Activated CD4-positive, alpha-beta T cell treated with anti-CD3 and anti-CD28 coated beads for 4 hours (primary cell): ENCODE measurements around the gene TMIE.

ENCODE experiments used
- DNase-seq, 2 donors: peaks; one replicate each; pipeline ENCODE4 v3.0.0-alpha.2; 2020

Gene TMIE

DNA sequence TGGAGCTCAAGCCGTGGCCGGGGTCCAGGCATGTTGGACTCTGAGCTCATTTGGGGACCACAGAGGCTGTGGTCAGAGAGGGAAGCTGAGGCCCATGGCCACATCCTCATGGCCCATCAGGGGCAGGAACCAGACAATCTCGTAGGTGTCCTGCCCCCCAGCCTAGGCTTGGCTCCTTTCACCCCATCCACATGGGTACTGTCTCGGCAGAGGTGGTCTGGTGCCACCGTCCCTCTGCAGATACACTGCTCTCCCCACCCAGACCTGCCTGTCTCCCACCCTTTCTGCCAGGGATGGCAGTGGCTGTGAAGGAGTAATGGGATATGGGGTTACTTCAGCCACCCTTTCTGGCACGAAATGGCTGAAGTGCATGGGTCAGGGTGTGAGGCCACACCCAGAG, 8.5 kb downstream of the TMIE start:
- no peak for DNase-seq

DNA sequence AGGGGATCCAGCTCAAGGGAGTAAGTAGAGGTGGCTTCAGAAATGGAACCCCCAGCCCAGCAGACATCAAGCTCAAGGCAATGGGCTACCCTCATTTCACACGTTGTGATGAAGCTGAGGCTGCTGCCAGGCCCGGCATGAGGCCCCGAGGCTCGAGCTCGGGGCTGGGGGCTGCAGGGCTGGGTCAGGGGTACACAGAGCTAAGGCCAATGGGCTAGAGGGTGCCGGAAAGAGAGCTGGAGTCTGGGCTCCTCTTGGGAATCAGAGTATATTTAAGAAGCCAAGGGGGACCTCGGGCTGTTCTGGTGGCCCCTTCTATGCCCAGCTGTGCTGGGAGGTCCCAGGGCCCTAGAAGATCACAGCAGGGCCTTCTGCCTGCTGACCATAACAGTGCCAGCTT, 9.0 kb downstream of the TMIE start:
- no peak for DNase-seq

DNA sequence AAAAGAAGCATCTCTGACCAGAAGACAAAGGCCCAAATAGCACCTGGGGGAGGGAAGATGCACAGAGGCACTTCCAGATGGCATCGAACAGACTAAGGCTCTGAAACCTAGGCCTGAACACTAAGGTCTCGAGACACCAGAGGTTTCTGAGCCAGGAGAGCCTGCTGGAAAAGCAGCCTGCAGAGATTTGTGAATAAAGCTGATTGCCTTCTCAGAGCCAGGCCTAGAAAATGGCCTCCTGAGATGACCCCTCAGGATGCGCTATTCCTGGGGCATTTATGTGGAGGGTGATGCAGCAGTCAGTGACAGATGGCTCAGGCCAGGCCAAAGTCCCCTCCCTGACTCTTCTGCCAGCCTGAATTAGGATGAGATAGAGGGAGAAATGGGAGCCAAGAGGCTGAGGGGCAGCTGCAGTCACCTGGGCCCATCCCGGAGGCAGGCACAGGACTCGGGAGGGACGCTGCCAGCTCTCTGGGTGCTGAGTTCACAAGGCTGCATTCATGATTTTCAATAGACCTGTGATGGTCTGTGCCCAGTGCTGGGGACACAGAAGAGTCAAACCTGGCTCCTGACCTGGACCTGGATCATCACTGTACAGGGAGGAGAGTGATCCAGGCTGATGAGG, 9.6 kb downstream of the TMIE start:
- no peak for DNase-seq

DNA sequence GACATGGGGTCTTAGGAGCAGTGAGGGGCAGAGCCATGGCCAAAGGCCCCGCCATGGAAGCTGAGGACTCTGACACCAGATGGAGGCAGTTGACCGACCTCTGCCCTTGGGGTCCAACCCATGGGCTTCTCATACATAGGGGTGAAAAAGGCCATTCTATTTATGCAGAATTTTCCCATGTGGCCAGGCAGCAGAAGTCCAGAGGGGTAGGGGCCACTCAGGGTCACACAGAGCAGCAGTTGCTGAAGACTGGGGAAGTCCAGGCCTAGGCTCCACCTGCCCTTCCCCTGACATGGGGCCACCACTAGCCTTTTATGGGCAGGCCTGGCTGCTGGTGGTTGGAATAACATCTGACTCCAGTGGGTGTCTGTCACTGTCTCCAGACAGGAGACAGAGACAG, 10.1 kb downstream of the TMIE start:
- no peak for DNase-seq

DNA sequence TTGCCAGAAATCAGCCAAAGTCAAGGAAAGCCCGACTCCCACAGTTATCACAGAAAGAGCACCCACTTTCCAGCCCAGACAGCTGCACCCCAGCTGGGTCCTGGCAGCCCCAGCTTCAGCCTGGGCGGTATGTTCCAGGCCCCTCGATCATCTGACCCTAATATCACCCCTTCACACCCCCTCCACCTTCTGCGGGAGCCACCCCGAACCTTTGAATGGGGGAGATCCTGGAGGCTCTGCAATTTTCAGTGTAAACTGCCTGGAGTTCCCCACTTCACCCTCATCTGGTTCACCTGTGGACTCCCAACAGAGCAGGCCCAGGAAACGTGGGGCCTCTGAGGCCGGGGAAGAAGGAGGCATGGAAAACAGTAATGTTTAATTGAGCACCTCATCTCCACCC, 10.6 kb downstream of the TMIE start:
- no peak for DNase-seq

DNA sequence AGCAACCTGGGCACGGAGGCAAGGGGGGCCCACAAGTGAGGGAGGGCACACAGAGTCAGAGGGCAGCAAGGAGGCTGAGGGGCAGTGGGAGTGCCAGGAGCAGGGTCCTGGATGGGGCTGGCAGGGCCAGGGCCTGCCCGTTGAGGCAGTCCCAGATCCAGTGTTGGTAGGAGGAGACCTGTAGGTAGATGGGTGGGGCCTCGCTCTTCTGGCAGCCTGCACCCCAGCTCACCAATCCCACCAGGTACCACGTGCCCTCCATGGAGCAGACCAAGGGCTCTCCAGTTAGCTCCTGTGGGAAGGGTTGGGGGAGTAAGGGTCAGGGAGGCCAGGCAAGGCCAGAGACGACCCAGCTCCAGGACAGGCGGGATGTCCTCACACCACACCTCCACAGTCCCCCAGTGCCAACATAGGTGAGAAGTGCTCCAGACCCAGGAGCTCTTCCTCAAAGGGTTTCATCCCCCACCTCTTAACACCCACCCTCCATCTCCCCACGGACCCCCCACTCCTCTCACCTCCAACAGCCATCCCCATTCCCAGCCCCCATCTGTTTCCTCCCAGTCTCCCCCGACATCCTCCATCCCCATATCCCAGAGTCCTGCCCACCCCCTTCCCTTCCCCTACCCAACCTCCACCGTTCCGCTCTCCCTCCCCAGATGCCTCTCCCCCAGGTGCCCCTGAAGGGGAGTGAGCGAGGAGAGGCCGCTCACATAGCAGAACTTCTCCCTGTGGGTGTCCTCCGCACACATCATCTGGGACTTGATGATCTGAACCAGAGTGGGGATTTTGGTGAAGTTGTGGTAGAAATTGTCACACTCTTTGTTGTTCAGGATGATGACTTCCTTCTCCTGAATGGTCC, 11.2 kb downstream of the TMIE start:
- DNase-seq, result no peak

DNA sequence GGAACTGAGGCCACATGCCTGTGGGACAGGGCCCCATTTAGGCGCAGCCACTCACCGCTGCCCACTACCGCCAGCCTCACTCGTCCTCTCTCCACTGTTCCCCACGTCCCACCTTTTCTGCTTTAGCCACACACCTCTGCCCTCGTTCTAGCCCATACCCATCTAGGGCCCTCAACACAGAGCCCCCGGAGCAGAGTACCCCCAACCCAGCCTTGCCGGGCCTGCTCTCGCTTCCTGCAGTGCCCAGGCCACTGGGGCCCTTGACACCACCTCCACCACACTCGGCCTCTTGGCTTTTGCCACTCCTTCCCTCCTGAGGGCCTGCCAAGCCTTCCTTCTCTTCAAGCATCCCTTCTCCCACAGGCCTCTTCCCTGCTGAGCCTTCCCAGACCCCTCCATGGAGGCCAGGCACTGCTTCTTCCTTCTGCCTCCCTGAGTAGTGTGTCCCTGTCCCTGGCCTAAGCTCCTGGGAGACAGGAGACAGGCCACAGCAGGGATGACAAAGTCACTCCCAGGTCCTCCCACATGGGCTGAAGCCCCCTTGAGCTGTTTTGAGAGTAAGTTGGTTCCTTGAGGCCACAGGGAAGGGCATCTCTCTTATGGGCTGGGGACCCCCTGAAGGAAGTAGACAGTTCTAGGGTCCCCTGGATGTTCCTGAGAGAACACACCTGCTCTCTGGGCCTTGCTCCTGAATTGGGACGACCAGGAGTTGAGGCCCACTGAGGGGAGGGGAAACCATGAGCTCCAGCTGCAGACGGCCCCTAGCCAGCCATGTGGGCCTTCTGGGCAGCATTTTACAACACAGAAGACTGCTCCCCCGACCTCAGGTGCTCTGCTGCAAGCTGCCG, 12.1 kb downstream of the TMIE start:
- DNase-seq, result no peak

DNA sequence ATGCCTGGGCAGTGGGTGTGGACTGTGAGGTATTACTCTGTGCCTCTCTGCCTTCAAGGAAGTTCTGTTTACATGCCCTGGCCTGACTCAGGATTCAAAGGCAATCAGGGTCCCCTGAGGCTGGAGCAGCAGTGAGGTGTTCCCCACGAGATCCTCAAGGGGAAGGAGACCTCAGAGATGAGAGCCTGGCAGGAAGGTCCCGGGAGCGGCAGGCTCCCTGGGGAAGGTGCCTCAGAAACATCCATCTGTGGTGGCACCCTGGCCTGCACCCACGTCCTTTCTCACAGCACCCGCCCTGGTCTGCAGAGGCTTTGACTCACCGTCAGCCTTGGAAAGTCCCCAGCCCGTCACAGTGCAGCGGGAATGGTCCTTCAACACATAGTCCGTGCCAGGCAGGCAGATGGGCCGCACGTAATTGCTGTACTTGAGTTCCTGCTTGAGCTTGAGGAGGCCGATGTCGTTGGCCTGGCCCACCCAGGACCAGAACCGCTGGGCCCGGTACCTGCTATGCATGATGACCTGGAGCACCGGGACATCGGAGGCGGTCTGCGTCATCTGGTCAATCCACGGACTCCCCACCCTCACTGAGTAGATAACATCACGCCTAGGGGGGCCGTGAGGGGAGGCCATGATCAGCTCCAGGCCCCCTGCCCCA, 12.8 kb downstream of the TMIE start:
- DNase-seq, result no peak

DNA sequence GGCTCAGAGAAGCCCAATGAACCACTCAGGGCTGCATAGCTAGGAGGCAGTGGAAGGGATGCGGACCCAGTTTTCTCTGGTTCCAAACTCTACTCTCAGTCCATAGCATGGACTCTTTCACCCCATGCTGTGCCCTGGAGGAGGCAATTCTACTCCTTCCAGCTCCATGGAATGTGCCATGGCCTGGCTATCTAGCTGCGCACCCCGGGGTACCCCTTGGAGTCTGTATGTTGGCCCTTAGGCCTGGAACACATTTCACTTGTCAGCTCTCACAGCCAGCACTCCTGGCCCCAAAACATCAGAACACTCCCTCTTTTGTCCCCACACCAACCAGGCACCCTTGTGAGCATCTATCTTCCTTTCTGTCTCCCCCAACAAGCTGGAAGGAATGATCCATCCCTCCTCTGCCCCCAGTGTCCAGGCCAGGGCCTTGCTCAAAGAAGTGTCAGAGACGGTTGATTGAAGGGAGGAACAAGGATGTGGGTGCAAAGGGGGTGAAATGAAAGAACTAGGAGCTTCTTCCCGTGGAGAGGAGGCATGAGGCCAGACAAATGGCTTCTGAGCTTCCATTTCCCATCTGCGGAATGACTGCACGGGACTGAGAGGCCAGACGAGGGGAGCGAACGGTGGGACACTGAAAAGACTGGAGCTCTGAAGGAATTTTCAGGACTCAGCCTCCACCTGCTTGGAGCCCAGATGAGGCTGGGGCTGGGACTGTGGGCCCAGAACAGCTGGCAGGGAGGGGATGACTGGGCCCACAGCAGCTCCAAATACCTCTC, 13.7 kb downstream of the TMIE start:
- DNase-seq, result no peak

DNA sequence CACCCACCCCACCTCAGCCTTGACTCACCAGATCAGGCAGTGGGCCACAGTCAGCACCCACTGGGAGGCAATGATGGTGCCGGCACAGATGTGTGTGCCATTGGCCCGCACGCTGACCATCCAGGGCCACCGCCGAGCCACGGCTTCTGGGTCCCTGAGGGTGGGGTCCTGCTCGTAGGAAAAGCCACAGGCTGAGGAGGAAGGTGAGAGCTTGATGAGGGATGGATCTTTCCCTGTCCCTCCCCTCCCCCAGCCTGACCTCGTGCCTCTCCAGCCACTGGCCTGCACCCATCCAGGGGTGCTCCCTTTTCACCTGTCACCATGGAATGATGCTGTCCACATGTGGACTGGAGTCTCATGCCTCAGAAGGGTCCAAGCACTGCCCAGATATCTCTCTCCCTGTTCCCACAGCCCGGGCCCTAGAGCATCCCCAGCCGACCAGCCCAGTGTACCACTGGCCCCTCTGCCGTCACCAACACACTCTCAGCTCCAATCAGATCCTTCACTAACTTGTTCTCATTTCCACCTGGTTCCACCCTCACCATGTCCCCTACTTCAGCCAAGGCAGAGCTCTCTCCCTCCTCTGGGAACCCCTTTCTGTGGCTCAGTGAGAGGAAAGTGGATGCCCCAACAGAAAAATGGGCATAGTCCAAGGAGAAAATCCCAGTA, 14.4 kb downstream of the TMIE start:
- no peak for DNase-seq

DNA sequence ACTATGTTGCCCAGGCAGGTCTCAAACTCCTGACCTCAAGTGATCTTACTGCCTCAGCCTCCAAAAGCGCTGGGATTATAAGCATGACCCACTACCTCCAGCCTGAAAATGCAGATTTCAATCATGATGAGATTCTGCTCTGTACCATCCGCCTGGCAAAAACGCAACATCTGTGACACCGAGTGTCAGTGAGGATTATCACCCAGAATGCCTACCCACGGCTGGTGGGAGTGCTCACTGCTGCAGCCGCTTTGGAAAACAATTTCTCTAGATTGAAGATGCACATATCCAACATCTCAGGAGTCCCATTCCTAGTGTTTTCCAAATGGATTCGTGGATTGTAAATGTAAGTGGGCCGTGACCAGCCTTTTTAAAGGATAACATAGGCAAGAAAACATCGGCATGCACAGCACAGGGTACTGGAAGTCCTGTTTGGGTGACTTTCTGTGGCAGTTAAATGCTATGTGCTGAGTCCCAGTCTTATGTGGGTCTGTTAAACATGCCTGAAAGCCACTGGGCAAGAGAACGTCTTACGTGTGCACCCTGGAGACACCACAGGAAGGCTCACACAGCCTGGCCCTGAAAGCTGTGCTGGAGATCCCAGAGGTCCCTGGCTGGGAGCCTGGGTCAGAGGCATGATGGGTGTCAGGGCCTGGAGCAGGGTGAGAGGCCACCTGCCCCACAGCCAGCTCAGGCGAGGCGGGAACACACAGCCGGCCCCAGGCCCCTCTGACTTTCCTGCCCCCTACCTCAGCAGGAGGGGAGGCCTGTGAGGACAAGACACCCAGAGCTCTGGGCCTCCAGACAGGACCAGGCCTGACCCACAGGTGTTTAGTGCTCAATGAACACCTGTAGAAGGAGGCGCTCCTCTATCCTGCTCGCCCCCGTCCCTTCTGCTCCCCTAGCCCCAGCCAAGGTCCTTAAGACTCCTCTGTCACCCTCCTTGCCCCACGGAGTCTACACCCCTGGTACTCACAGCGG, 15.6 kb downstream of the TMIE start:
- DNase-seq, result no peak

DNA sequence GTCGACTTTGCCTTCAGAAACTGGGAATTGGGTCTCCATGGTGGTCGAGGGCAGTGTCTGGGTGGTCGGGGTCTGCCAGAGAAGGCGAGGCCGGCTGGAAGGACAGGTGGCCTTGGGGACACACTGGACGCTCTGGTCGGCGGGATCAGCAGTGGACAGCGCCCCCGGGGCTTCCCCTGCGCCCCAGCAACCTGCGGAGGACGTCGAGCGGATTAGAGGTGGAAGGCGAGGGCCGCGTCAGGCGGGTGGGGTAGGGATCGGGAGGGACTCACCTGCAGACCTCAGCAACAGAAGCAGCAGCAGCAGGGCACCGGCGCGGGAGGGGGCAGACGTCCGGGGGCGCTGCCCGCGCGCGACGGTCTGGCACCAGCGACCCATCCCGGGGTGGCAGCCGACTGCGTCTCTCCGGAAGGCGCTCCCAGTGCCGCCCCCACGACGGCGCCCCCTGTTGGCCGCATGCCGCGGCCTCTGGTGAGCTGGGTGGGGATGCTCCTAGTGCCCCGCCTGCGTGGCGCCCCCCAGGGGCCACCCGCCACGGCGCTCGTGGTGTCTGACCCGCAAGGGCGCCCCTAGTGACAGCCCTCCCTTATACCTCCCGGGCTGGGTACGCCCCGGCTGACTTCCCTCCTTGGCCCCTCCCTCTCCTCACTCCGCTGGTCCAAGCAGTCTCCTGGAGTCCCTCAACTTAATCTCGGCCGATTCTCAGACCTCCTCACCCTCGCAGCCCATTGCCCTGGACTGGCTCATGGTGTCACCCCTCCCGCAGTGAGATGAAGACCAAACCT, 16.4 kb downstream of the TMIE start, which contains the start of gene PRSS50:
PRSS50 (minus strand) TSS at position 423 of the 785 bp plus-strand sequence; CDS start at position 378, 45 bp downstream.
- DNase-seq, result peak in 1 of 2 donors; percentile 12

DNA sequence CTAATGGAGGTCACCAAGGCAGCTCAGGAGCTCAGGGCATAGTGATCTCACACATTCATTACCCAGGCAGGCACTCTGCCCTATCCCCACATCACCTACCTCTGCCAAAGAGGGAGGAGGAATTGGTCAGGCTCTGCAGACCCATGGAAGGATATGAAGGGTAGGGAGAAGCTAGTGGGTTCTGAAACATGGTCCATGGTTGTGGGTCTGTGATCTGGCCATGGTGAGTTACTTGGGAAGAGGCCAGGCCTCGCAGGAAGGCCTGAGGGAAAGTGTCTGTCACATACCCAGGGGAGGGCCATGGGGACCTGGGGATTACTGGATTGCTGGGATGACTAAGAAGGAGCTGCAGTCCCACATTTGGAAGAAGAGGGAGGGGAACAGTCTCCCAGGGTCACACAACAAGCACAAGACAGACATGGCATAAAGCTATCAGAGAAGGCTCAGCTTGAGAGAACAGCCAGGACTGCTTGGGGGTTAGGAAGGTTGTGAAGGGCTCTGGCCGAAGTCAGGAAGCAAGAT, 17.9 kb downstream of the TMIE start:
- DNase-seq, result no peak

DNA sequence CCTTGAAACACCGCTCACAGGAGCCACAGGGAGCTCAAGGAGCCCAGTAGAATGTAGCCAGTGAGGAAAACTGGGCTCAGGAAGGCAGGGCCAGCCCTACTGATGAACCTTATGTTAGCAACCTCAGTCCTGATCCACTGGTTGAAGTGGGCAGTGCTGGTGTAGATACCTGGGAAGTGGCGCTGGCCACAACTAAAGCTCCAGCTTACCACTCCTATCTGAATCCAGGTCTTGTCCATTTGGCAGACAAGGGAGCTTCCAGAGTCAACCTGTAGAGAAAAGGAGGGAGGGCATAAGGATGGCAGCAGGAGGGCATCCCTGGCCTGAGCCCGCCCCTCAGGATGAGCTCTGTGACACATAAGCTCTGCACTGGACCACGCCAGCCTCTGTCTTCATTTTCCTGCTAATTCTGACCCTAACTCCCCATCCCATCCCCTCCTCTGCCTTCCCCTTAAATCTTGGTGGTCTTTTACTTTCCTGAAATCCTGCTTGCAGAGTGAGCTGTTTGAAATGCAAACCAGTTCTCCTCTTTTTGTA, 18.6 kb downstream of the TMIE start:
- DNase-seq, result no peak

DNA sequence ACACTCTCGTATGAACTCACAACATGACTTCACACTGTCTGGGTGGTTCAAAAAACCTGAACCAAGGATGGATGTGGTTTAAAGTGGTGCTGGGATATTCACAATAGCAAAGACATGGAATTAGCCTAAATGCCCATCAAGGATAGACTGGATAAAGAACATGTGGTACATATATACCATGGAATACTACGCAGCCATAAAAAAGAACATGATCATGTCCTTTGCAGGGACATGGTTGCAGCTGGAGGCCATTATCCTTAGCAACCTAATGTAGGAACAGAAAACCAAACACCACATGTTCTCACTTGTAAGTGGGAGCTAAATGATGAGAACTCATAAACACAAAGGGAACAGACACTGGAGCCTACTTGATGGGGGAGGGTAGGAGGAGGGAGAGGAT, 19.8 kb downstream of the TMIE start:
- DNase-seq, result no peak

DNA sequence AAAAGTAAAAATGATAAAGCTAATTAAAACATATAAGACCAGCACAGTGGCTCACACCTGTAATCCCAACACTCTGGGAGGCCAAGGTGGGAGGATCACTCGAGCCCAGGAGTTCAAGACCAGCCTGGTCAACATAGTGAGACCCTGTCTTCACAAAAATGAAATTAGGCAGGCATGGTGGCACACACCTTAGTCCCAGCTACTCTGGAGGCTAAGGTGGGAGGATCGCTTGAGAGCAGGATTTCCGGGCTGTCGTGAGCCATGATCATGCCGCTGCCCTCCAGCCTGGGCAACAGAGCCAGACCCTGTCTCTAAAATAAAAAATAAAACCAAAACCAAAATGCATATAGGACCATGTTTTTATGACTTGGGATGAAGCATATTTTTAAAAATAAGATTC, 21.3 kb downstream of the TMIE start:
- DNase-seq, result no peak

DNA sequence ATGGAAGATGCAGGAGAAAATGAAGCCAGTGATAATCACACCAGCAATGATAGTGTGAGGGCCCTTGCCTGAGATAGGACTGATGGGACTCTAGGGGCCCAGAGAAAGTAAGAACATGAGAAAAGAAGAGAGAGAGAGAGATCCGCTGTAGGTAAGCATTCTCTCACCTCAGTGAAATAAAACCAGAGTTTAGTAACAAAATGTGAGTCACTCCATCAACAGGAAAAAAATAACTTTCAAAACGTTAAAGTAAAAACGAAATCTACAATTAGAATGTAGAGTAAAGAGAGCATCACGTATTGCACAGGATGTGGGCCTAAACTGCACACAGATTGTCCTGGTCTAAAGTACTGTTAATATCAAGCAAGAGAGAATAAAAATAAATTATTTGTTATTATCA, 23.2 kb downstream of the TMIE start:
- DNase-seq, result no peak

DNA sequence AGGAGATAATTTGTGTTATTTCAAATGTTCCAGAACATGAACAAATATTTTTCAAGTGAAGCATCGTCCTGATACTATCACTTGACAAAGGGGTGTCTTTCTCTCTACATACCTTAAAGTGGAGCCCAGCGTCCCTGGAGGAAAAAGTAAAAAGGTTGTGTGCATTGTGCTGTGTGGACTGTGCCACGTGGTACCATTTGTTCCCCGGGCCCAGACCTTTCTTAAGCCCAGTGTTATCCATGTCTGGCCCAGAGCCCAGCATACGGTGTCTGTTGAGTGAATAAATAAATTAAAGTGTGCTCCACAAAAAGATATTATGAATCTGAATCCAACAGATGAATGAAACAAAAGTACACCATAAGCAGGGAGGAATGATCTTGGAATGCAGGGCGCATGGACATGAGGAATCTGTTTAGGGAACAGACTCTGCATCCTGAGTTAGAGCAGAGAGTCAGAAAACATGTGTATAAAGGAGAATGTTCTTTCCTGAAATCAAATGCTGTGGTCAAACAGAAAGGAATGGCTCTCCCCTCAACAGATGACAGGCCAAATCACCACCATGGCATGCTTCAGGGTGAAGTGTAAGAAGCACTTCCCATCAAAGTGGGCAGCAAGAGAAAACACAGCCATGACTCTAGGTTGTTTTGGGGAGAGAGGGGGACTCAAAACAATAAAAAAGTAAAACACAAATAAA, 24.6 kb downstream of the TMIE start:
- DNase-seq, result no peak
